Keratinocyte (primary cell): ENCODE data around the gene KCNA3.

Experiments used
- EZH2 ChIP-seq: IDR thresholded peaks from one replicate; pipeline ENCODE4 v1.6.1; 2012; ENCODE audit warnings: inconsistent platforms, mild to moderate bottlenecking, low read length, moderate library complexity
- TF ChIP-seq, protein P1 (sequence below), 3 experiments: IDR thresholded peaks in 1 of 3; conservative IDR thresholded peaks in 1 of 3; optimal IDR thresholded peaks in 1 of 3; 2 replicates in 2 of 3; 3 replicates in 1 of 3; pipeline versions ENCODE3 to v1.5.1; 2011; ENCODE audit warnings: low read length in 3 of 3, mild to moderate bottlenecking in 3 of 3, moderate library complexity in 2 of 3, control low read depth in 1 of 3, inconsistent platforms in 1 of 3; ENCODE audit not compliant: insufficient read depth in 2 of 3; ENCODE audit errors: extremely low read depth in 1 of 3

DNA sequence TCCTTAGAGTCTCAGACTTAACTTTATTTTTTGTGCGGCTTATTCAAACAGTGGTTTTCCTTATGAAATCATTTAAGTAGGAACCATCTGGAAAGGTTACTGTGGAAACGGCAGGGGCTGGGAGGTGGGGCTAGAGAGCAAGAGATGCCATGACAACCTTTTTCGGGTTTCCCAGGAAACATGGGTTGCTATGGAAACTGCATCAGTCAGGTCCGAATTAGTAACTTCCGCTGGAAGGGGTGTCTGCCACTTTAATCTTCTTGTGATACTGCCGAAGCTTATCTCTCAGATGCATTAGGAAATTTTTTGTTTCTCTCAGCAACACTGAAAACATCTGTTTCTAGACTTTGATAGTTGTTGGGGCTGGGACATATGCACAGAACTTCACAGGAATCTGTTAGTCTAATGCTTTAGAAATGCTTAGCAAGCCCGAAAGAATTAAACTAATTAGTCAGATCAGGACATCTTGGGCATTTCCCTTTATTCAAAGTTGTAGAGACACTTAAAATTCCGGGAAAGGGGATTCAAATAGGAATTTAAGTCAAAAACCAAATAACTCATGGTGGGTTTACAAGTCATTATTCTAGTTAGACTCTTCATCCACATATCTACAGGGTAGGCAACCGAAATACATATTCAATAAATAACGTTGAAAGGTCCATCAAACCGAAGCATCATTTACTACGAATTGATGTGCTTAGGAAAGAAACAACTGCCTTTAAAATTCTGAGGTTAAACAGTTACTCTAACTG, 2.6 kb downstream of the KCNA3 start:
- TF ChIP-seq, protein P1, sequence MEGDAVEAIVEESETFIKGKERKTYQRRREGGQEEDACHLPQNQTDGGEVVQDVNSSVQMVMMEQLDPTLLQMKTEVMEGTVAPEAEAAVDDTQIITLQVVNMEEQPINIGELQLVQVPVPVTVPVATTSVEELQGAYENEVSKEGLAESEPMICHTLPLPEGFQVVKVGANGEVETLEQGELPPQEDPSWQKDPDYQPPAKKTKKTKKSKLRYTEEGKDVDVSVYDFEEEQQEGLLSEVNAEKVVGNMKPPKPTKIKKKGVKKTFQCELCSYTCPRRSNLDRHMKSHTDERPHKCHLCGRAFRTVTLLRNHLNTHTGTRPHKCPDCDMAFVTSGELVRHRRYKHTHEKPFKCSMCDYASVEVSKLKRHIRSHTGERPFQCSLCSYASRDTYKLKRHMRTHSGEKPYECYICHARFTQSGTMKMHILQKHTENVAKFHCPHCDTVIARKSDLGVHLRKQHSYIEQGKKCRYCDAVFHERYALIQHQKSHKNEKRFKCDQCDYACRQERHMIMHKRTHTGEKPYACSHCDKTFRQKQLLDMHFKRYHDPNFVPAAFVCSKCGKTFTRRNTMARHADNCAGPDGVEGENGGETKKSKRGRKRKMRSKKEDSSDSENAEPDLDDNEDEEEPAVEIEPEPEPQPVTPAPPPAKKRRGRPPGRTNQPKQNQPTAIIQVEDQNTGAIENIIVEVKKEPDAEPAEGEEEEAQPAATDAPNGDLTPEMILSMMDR (optimal IDR thresholded peaks at IDR 0.05 in 1 of 3, IDR thresholded peaks at IDR 0.05 in 1 of 3, conservative IDR thresholded peaks at IDR 0.05 in 1 of 3; ENCODE audit: extremely low read depth in 1 of 3, insufficient read depth in 2 of 3, low read length in 3 of 3) = no peak
- TF ChIP-seq EZH2 = no peak
